Measurements from ENCODE around the gene MED27. TPM values are rescaled to one million over a fixed set of nuclear protein-coding genes. Genes with fewer than 3 reads are reported as not detected.

The MED27 gene
- total RNA-seq, 1 donor from 2014 or later, result 19.1 TPM

DNA sequence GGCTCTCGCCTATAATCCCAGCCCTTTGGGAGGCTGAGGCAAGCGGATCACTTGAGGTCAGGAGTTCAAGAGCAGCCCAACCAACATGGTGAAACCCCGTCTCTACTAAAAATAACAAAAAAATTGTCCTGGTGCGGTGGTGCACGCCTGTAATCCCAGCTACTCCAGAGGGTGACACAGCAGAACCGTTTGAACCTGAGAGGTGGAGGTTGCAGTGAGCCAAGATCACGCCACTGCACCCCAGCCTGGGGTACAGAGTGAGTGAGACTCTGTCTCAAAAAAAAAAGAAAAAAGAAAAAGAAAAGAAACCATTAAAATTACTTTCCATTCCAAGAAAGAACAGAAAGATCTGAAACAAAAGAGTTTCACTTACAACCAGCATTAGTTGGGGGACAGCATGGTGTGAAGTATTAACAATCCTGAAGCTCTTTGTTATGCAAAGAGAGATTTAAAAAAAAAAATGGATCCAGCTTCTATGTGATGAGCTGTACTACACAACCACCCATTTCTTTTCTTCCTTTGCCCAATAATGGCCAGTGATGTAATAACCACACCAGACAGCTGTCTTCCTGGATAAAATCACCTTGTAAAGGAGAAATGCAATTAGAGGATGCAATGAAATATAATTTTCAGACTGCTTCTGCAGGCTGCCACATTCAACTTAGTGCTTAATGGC lies 76.9 kb downstream of the MED27 start:
- no peak for DNase-seq (ENCODE audit: extremely low read depth, low read depth, low spot score)

DNA sequence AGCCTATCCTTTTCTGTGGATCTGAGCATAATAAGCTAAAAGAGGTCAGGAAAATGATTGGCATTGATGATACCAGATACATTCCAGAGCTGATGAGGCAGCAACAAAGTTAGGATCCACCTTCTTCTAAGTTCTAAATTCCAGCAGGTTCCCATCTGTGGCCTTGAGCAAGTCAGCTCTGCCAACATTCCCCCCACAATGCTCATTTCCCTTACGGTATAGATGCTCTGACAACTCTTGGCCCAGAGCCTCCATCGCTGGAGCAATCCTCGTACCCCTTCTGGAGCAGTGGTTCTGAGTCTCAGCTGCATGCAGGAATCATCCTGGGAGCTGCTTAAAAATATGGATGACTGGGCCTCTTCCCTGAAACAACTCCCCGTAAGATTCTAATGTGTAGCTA lies 78.1 kb downstream of the MED27 start:
- no peak for DNase-seq (ENCODE audit: extremely low read depth, low read depth, low spot score)

DNA sequence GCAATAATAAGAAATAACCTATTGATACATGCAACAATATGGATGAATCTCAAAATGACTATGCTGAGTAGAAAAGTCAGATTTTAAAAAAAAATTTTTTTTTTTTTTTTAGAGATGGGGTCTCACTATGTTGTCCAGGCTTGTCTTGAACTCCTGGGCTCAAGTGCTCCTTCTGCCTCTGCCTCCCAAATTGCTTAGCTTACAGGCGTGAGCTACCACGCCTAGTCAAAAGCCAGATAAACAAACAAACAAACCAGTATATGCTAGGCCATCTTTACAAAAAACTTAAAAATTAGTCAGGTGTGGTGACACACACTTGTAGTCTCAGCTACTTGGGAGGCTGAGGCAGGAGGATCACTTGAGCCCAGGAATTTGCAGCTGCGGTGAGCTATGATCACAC lies 79.0 kb downstream of the MED27 start:
- no peak for DNase-seq (ENCODE audit: extremely low read depth, low read depth, low spot score)

DNA sequence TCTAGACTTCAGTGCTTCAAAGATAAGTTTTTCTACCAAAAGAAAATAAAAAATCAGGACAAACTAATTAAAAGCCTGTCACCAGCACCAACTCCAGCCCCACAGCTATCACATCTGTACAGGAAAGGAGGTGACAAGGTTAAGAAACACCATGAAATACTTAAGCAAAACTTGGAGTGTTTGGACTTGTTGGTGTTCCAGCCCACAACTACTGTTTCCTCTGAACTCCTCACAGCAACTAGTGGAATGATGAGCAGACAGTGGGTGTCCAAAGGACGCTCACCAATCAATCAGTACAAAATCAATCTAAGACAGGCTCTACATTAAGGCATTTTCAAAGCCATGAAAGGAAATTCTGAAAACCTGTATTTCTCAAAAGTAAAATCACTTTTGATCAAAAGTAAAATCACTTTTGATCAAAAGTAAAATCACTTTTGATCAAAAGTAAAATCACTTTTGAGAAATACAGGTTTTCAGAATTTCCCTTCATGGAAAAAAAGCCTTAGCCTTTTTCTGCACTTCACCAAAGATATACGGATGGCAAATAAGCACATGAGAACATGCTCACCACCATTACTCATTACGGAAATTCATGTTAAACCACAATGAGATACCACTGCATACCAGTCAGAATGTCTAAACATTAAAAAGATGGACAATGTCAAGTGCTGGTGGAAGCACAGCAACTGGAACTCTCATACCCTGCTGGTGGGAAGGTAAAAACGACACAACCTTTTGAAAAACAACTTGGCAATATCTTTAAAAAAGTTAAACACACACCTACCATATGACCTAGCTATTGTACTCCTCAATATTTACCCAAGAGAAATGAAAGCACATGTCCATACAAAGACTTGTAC lies 79.7 kb downstream of the MED27 start:
- DNase-seq (ENCODE audit: extremely low read depth, low read depth, low spot score), result no peak

DNA sequence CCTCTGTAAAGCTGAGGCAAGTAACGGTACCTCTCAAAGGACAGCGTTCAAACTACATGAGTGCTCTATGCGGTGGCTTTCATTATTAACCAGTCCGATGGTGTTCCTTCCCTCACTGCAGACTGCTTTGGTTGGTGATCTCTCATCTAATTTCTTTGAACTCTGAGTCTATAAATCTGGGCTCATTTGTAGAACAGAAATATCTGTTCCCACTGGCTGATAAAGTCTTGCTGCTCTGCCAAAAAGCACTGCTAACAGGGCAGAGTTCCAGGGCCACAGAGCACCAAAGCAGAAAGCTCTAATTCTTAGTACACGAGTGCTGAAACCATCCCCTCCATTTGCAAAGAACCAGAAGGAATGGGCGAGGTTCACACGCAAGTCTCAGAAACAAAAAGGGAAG lies 81.9 kb downstream of the MED27 start:
- no peak for DNase-seq (ENCODE audit: extremely low read depth, low read depth, low spot score)

DNA sequence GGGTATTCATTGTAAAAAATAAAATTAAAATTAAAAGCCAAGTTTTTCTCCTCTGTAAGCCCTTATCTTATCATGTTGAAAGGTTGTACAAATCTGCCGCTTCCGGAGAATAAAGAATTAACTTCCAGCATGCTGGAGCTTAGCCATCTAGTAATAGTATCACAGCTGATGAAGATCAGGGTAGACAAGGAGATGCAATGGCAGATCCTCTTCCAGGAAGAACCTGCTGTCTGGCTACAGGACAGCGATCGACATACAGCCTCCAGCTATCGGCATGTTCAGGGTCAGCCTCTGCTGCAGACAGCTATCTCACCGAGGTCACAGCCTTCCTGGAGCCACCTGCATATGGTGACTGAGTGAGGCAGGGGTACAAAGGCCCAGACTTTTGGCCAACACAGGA lies 82.6 kb downstream of the MED27 start:
- no peak for DNase-seq (ENCODE audit: extremely low read depth, low read depth, low spot score)

DNA sequence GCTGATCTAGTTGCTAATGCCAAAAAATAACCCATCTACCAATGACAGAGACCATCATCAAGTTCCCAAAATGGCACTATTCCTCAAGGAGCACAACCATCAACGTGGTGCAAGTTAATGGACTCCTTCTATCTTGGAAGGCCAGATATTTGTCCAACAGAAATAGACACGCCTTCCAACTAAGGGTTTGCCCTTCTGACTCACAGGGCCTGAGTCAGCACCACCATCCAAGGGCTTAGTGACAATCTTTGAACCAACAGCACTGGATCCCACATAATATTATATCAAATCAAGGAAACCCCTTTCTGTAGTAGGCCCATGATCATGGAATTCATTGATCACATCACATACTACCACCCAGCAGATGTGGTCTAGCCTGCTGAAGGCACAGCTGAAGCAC lies 84.3 kb downstream of the MED27 start:
- DNase-seq (ENCODE audit: extremely low read depth, low read depth, low spot score), result no peak

DNA sequence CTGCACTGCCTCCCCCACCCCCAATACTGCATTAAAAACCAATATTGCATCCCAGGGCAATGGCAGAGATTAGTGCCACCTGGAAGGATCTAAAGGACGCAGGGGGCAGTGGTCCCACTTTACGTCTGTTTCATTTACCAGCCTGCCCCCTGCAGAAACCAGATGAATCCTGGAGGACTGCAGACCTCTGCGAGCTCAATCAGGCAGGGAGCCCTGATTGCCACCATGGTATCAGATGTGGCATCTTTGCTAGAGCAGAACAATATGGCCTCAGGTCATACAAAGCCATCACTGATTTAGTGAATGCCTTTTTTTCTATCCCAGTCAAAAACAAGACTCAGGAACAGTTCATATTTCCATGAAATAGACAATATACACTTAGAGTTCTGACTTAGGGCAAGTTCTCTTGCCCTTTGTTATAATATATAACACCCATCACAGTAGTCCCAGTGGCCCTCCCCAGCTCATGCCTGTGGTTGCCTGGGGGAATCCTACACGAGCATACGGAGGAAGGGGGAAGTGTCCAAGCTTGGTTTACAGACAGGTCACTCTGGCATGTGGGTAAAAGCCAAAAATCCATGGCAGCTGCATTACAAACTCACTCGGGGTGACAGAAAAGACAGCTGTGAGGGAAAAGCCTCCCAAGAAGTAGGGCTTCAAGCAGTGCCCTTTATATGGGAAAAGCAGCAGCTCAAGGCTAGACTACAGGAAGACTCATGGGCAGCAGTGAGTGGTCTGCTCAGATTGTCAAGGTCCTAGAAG lies 85.1 kb downstream of the MED27 start:
- DNase-seq (ENCODE audit: extremely low read depth, low read depth, low spot score), result no peak

DNA sequence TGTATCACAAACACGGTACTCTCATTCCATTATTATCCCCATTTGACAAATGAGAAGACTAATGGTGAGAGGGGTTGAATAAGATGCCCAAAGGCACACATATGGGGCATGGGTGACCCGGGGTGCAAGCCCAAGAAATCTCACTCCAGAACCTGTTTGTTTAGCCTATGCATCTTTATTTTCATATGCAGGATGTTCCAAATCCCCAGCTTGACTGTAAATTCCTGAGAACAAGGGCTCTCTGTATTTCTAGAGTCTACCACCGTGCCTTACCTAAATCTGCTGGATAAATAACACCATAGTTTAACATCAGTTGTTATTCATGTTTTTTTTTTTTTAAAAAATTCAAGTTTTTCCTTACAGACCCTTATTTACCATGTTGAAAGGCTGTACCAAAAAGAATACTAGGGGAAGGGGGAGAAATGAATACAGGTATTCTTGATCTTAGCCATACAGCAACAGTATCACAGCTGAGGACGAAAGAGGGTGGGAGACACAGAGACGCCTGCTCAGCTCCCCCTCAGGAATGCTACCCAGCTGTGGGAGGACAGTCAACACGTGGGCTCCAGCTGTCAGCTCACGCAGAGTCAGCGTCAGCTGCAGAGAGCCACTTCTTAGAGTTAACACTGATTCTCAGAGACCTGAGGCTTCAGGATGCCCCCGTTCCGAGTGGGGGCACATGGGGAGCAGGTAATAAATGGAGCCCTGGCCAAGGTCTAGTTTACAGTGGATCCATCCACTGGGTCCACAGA lies 86.6 kb downstream of the MED27 start:
- no peak for DNase-seq (ENCODE audit: extremely low read depth, low read depth, low spot score)

DNA sequence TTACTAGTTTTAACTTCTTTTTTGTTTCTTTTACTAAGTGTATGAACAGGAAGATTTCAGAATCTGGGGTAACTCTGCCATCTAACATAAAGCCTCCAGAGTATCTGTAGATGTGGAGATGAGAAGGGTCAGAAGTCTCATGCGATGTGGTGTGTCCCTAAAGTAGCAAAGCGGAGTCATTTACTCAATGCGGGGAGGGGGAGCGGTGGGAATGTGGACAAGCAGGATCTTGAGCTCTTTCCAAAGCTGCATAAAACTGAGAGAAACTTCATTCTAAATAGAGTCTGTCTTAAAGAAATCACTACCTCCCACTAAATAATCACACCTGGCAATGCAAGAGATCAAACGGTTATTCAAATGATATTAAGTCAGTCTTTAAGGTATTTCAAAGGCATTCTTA lies 92.4 kb downstream of the MED27 start:
- no peak for DNase-seq (ENCODE audit: extremely low read depth, low read depth, low spot score)

DNA sequence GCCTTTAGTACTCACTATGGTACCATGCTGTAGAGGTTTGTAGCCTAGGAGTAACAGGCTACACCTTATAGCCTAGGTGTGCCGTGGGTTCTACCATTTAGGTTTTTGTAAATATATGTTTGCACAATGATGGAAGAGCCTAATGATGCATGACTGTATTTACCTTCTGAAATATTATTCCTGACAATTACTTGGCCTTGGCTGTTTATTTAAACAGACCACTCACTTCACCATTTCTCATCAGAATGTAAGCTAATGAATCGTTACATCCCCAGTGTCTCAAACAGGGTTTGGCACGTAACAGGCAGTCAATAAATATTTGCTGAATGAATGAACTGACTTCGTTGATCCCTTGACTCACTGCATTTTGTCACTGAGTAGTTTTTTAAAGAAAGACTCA lies 93.1 kb downstream of the MED27 start:
- no peak for DNase-seq (ENCODE audit: extremely low read depth, low read depth, low spot score)

DNA sequence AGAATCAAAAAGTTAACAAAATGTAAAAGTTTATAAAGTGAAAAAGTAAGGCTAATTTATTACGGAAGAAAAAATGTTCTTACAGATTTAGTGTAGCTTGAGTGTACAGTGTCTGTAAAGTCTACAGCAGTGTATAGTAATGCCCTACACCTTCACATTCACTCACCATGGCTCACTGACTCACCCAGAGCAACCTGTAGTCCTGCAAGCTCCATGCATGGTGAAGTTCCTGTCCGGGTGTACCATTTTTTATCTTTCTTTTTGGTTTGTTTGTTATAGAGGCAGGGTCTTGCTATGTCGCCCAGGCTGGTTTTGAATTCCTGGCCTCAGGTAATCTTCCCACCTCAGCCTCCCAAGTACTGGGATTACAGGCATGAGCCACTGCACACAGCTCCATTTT lies 93.6 kb downstream of the MED27 start:
- DNase-seq (ENCODE audit: extremely low read depth, low read depth, low spot score), result no peak

DNA sequence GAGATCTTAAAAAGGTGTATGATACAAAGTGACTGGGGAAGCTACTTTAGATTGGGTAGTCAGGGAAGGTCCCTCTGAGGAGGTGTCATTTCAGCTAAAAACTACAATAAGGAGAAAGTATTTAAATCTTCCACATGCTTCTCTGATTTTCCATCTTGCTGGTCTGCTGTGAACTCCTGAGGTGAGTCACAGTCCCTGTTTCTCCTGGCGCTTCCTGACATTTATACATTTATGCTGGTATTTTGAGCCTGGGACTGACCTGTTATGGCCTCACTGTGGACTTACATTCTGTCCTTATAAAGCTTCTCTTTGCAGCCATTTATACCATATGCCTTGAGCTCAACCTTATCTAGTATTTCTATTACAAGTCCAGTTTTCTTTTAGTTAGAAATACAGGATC lies 95.1 kb downstream of the MED27 start:
- no peak for DNase-seq (ENCODE audit: extremely low read depth, low read depth, low spot score)

DNA sequence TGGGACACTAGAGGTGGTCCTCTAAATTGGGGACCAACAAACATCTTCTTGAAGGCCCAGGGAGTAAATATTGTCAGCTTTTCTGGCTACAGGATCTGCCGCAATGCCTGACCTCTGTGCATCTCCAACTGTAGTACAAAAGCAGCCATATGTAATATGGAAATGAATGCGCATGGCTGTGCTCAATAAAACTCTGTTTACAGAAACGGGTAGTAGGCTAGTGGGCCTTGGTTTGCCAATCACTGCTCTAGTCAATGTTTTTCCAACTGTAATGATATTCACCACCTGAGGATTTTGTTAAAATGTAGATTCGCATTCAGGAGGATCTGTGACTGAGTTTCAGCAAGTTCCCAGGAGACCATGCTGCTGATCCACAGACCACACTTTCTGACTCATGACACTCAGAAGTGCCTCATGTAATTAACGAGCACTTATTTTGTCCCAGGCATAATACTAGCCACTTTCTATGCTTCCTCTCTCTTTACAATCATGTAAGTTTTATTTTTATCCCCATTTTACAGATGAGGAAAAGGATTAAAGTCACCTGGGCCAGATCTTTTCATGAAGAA lies 96.9 kb downstream of the MED27 start:
- no peak for DNase-seq (ENCODE audit: extremely low read depth, low read depth, low spot score)

DNA sequence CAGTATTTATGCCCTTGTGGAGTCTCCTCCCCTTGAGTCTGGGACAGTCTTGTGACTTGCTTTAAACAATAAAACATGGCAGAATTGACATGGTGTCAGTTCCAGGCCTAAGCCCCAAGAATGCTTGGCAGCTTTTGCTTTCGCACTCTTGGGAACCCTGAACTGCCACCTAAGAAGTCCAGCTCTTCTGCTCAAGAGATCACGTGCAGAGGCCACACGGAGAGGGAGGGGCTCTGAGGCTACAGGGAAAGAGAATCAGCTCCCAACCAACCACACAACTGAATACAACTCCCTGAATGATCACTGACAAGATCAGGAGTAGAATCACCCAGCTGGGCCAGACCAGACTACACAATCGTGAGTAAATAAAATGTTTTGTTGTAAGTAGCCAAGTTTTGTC lies 97.6 kb downstream of the MED27 start:
- no peak for DNase-seq (ENCODE audit: extremely low read depth, low read depth, low spot score)

DNA sequence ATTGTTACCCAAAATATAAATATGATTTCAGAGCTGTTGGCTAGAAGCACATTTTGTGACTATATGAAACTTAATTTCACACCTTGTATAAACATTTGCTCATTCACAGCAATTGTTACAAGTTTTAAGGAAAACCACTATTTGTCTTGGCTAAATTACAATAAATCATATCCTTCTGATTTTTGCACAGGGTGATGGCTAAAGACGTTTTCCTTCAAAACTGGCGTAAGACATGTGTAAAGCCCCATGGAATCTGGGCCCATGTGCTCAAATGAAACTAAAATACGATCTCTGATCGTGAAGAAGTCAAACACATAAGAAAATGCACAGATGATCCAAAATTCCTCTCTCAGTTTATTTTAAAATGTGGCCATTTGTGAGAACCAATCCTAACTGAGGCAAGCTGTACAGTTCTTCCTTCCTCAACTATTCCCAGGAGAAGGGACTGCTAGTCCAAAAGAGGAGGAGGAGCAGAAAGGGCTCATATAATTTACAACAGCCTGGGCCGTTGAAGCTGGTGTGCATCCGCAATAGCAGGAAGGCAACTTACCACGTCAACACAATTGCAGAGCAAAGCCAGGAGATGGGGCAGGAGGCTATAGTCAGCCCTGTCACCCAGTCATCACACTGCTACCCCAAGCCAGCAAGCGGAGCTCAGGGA lies 98.4 kb downstream of the MED27 start:
- no peak for DNase-seq (ENCODE audit: extremely low read depth, low read depth, low spot score)

DNA sequence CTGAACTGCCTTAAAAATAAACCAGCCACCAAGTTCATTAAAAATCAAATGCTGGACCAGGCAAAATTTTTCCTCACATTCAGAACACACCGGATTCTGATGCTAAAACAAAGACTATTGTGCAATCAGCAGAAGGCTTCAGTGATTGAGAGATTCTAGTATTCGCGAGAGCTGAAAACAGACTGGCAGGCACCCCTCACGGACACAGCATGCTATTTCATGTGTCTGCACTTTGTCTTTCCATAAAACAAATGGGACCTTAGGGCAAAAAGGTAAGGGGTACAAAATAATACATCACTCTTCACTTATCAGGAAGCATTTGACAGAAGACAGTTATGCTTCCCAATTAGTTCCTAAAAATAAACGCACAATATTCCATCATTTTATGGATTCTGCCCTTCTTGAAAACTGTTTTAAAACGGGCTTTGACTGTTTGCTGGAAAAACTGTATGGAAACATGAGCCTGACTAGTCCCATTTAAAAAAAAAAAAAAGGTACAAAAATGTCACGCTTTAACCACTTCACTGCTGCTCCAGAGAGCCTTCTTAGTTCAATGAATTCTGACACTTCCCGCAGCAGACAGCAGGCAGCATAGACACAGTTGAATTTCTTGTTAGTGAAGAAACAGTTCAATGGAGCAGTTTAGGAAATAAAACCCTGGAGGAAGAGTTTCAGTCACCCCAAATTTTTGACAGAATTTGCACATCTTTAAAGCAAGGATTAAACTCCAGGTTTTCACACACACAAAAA lies 99.2 kb downstream of the MED27 start:
- no peak for DNase-seq (ENCODE audit: extremely low read depth, low read depth, low spot score)

DNA sequence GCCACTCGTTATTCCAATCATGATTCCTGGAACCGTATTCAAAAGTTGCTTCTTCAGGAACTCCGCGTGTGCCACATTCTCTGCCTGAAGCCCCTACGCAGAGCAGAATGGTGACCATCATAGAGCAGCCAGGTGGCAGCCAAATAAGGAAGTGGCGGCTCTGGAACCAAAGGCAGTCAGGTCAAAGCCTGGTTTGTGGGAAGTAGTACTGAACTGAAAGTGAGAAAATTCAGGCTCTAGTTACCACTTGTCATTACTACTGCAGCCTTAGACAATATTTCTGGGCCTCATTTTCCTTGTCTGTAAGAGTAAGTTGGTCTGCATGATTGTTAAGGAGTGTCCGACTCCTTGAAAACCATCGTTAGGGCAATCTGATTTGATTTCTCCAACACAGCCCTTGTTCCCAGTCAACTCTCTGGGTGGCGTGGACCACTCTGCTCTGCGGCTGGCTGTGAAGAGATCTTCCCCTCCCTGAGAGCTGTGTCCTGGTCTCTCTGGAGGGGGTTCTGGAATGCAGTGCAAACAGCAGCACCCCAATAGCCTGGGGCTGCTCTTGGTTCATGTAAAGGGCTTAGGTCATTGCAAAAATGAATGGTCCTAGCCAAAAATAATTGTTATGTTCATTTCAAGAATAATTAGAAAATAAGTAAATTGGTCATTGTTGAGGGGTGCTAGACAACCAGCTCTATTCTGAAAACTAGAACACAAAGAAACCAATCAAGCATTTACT lies 102.4 kb downstream of the MED27 start:
- no peak for DNase-seq (ENCODE audit: extremely low read depth, low read depth, low spot score)
